Melanocyte of skin (primary cell): Measurements from ENCODE around the gene COX5B. TPM values are rescaled to one million over a fixed set of nuclear protein-coding genes. Genes with fewer than 3 reads are reported as not detected.

ENCODE experiments used
- small RNA-seq, 2 donors: library from RNA; depleted of rRNA; stranded (forward); fragments of <200 nt; gene quantifications; one replicate each; pipeline ENCODE3, GENCODE V24; 2012
- total RNA-seq, 2 donors: library from RNA; depleted of rRNA; stranded (reverse); fragments of >200 nt; gene quantifications; 2 replicates each; pipeline ENCODE4 v1.2.3, GENCODE V29; 2012

Gene COX5B, protein sequence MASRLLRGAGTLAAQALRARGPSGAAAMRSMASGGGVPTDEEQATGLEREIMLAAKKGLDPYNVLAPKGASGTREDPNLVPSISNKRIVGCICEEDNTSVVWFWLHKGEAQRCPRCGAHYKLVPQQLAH
- 100 to 1,000 TPM; 295 to 355 TPM for total RNA-seq

DNA sequence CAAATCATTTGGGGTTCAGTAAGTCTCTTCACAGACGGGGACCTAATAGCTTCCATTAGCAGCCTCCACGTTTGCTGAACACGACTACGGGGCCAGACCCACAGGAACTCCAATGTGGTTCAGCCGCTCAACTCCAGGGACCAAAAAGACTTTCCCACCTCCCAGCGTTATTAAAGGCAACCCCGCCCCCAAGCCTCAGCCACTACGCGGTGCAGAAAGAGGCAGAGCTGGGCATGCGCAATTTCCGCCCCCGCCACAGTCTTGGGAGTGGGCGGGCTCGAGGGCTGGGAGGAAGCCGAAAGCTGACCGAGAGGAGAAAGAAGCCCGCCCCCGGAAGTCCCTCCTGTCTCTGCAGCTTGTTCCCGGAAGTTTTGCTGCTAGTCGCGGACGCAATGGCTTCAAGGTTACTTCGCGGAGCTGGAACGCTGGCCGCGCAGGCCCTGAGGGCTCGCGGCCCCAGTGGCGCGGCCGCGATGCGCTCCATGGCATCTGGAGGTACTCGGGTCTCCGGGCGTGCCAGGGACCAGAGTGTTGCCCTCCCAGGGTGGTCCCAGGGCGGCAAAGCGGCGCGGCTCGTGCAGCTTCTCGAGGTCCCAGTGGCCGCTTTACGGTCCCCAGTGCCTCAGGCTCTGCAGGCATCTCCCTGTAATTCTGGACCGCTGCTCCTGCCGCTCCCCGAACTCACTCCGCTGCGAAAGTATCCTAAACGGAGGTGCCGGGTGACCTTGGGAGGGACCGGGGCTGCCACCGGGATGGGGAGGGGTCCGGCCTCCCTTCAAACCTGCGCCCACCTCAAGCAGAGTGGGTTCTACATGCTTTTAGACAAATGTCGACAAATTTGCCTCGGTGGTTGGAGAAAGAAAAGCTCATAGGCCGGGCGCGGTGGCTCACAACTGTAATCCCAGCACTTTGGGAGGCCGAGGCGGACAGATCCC lies at the start of gene COX5B:
Gene COX5B (plus strand): TSS at position 368 of the 935 bp plus-strand sequence. CDS start 25 bp downstream, at position 393.

DNA sequence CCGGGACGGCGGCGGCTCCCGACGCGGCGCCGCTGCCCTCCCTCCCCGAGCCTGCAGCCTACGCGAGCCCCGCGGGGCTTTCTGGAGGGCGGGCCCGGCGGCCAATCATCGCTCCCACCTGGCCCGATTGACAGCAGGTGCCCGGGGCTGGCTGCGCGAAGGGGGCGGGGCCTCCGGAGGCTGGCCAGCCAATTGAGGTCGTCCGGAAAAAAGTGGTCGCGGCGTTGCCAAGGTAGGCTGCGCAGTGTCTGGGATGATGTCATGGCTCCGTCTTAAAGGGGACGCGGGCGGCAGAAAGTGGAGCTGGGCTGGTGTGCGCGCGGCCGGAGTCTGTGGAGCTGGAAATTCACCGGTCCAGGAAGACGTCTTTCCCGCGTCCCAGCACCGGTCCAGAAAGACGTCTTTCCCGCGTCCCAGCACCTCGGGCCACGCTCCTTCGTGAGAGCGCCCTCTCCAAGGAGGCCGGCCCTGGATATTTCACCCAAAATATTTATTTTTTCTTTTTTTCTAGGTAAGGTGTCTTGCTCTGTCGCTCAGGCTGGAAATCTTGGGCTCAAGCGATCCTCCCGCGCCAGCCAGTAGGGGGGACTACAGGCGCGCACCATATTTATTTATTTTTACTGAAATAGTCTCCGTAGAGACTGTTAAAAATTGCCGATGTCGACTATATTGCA lies 18.2 kb downstream of the COX5B start, which contains the start of gene ACTR1B:
Gene ACTR1B (minus strand): TSS at position 83 of the 674 bp plus-strand sequence. CDS start 154 bp downstream, outside the sequence.

DNA sequence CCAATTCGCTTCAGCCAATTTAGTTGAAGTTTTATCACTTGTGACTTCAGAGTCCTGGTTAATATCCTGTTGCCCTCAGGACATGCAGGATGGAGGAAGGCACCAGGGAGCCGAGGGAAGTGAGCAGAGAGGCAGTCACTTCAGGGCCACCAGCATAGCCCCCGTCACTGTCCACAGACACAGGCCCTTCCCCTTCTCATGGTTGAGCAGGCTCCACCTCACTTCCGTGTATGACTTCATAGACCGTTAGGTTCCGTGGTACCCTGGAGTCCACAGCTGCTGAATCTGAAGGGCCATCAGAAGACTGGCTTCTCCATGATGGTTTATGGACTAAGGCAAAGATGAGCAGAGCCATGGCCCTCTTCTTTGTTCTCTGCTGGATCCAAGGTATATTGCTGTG lies 23.6 kb downstream of the COX5B start, which contains the start of gene C2orf92:
Gene C2orf92 (plus strand): TSS at position 266 of the 400 bp plus-strand sequence. CDS start 76 bp downstream, at position 342.

Small RNAs within 50 kb of the gene (small RNA-seq; reads per million reads assigned to genes)
- 0 reads per million in 2 donors for gene RNU4-8P

Other genes starting within 250 kb of the COX5B start
- gene ANKRD36B, start 56.2 kb upstream of the COX5B start, total RNA-seq: 10 to 100 TPM; 22.0 to 63.7 TPM
- 10 to 100 TPM; 33.0 to 50.6 TPM for gene ACTR1B, start 18.0 kb downstream of the COX5B start, total RNA-seq
- 1 to 10 TPM; 2.1 to 2.7 TPM for gene C2orf92, start 23.7 kb downstream of the COX5B start, total RNA-seq
- under 1 TPM; under 0.01 TPM for gene ZAP70, start 67.5 kb downstream of the COX5B start, total RNA-seq